ENCODE measurements around the gene TMX4.

TMX4 gene

GRCh38 chr20:7939663-7940062 lies 79.9 kb downstream of the TMX4 start:
- Histone ChIP-seq H3K36me3 (ENCODE audit: control insufficient read depth, insufficient read depth, low read length) (no peaks in the 10 kb centered on the region), H3K4me3 (replicated peaks; ENCODE audit: low read depth, low read length) (no peak overlapping the region), H3K27me3 (replicated peaks; ENCODE audit: control insufficient read depth, insufficient read depth, low read length) (no peaks in the 10 kb centered on the region)
- DNase-seq (ENCODE audit: extremely low read depth, insufficient read length), result no peak
- no peak for TF ChIP-seq CTCF (IDR thresholded peaks at IDR 0.05; ENCODE audit: insufficient read depth, low read length, poor library complexity, severe bottlenecking)

GRCh38 chr20:7938058-7938457 lies 81.5 kb downstream of the TMX4 start:
- no peak for TF ChIP-seq CTCF (IDR thresholded peaks at IDR 0.05; ENCODE audit: insufficient read depth, low read length, poor library complexity, severe bottlenecking)
- no peak for DNase-seq (ENCODE audit: extremely low read depth, insufficient read length)

GRCh38 chr20:7937328-7937727 lies 82.2 kb downstream of the TMX4 start:
- Histone ChIP-seq H3K4me3 (replicated peaks; ENCODE audit: low read depth, low read length) (no peak overlapping the region), H3K27me3 (replicated peaks; ENCODE audit: control insufficient read depth, insufficient read depth, low read length) (no peaks in the 10 kb centered on the region), H3K36me3 (ENCODE audit: control insufficient read depth, insufficient read depth, low read length) (no peaks in the 10 kb centered on the region)
- no peak for DNase-seq (ENCODE audit: extremely low read depth, insufficient read length)
- no peak for TF ChIP-seq CTCF (IDR thresholded peaks at IDR 0.05; ENCODE audit: insufficient read depth, low read length, poor library complexity, severe bottlenecking)

More at GRCh38 chr20:7938058-7938457, 81.5 kb downstream of the TMX4 start:
- Histone ChIP-seq H3K36me3 (ENCODE audit: control insufficient read depth, insufficient read depth, low read length) (no peaks in the 10 kb centered on the region), H3K27me3 (replicated peaks; ENCODE audit: control insufficient read depth, insufficient read depth, low read length) (no peaks in the 10 kb centered on the region), H3K4me3 (replicated peaks; ENCODE audit: low read depth, low read length) (no peak overlapping the region)

GRCh38 chr20:7935027-7935551 lies 84.5 kb downstream of the TMX4 start:
- TF ChIP-seq CTCF (IDR thresholded peaks at IDR 0.05; ENCODE audit: insufficient read depth, low read length, poor library complexity, severe bottlenecking), result no peak
- Histone ChIP-seq H3K4me3 (replicated peaks; ENCODE audit: low read depth, low read length) (no peak overlapping the region), H3K36me3 (ENCODE audit: control insufficient read depth, insufficient read depth, low read length) (no peaks in the 10 kb centered on the region), H3K27me3 (replicated peaks; ENCODE audit: control insufficient read depth, insufficient read depth, low read length) (no peaks in the 10 kb centered on the region)
- peak; percentile 8 for DNase-seq (ENCODE audit: extremely low read depth, insufficient read length)

- DNase-seq (ENCODE audit: extremely low read depth, insufficient read length), result no peak
- Histone ChIP-seq H3K4me3 (replicated peaks; ENCODE audit: low read depth, low read length) (no peak overlapping the region), H3K36me3 (ENCODE audit: control insufficient read depth, insufficient read depth, low read length) (no peaks in the 10 kb centered on the region), H3K27me3 (replicated peaks; ENCODE audit: control insufficient read depth, insufficient read depth, low read length) (no peaks in the 10 kb centered on the region)
- TF ChIP-seq CTCF (IDR thresholded peaks at IDR 0.05; ENCODE audit: insufficient read depth, low read length, poor library complexity, severe bottlenecking), result no peak
Measured at GRCh38 chr20:7933346-7933745, 86.2 kb downstream of the TMX4 start.

- no peaks in the 10 kb centered on the region for H3K36me3 ChIP-seq (ENCODE audit: control insufficient read depth, insufficient read depth, low read length)
- DNase-seq (ENCODE audit: extremely low read depth, insufficient read length), result no peak
- H3K4me3 ChIP-seq (replicated peaks; ENCODE audit: low read depth, low read length), result no peak overlapping the region
- H3K27me3 ChIP-seq (replicated peaks; ENCODE audit: control insufficient read depth, insufficient read depth, low read length), result no peaks in the 10 kb centered on the region
- TF ChIP-seq CTCF (IDR thresholded peaks at IDR 0.05; ENCODE audit: insufficient read depth, low read length, poor library complexity, severe bottlenecking), result no peak
Measured at GRCh38 chr20:7930343-7930742, 89.2 kb downstream of the TMX4 start.

Data from GM06990 (cell line).